ENCODE data around the gene CIB2.

DNA sequence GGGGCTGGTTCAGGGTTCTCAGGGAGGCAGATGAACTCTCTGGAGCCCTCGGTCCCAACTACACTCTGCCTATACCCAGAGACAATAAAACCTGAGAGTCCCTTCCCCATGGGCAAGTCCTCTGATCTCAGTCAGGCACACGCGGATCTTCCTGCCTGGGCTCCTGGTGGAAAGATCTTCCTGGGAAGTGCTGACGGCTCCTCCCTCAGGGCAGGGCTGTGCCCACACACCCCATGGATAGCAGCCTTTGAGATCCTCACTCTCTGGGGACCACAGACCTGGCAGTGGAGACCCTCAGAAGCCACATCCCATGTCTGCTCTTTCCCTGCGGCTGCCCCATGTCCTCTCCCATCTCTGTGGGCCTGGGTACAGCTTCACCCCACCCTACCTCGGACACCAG is 28.5 kb downstream of the CIB2 start:
- TF ChIP-seq, protein P1, sequence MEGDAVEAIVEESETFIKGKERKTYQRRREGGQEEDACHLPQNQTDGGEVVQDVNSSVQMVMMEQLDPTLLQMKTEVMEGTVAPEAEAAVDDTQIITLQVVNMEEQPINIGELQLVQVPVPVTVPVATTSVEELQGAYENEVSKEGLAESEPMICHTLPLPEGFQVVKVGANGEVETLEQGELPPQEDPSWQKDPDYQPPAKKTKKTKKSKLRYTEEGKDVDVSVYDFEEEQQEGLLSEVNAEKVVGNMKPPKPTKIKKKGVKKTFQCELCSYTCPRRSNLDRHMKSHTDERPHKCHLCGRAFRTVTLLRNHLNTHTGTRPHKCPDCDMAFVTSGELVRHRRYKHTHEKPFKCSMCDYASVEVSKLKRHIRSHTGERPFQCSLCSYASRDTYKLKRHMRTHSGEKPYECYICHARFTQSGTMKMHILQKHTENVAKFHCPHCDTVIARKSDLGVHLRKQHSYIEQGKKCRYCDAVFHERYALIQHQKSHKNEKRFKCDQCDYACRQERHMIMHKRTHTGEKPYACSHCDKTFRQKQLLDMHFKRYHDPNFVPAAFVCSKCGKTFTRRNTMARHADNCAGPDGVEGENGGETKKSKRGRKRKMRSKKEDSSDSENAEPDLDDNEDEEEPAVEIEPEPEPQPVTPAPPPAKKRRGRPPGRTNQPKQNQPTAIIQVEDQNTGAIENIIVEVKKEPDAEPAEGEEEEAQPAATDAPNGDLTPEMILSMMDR (IDR thresholded peaks at IDR 0.05) = no peak
- TF ChIP-seq POLR2AphosphoS5 (IDR thresholded peaks at IDR 0.05) = no peak
- TF ChIP-seq POLR2A (IDR thresholded peaks at IDR 0.05; ENCODE audit: low read depth) = no peak

Data from esophagus muscularis mucosa (tissue), 3 donors.